A549 treated with CpdA at 1 μM for 4 hours (cell line): ENCODE results near the gene SPP2. TPM values are rescaled to one million over a fixed set of nuclear protein-coding genes. Genes with fewer than 3 reads are reported as not detected.

Experiments
- total RNA-seq: library from RNA; stranded (reverse); fragments of 200-300 nt; extraction: Qiagen RNA extraction; gene quantifications from 5 replicates; pipeline ENCODE4 v1.2.3, GENCODE V29; 2022; ENCODE audit warnings: low read depth

SPP2 gene, protein sequence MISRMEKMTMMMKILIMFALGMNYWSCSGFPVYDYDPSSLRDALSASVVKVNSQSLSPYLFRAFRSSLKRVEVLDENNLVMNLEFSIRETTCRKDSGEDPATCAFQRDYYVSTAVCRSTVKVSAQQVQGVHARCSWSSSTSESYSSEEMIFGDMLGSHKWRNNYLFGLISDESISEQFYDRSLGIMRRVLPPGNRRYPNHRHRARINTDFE
- total RNA-seq = not detected in 5 replicates

DNA sequence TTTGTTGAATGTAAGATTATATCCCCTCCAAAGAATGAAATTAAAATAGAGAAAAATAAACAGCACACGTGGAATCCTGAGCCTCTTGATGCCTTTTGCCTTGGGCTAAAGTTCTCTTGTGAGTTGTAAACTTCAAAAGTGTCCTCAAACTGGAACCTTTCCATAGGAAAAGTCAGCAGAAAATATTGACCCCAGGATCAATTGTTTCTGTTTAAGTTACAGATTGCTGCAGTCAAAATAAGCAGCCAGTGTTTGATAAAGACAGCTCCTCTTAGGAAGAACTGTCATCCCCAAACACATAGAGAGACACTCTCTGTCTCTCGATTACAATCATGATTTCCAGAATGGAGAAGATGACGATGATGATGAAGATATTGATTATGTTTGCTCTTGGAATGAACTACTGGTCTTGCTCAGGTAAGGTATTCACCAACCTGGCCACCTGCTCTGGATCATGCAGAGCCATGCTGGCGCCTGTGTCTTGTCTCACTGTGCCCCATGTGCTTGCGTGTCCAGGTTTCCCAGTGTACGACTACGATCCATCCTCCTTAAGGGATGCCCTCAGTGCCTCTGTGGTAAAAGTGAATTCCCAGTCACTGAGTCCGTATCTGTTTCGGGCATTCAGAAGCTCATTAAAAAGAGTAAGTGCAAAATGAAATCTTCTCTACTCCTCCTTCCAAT, at the start of gene SPP2:
SPP2 (plus strand) TSS at position 248 of the 681 bp plus-strand sequence; CDS start at position 333, 85 bp downstream.

Other genes starting within 250 kb of the SPP2 start
- 76.9 to 99.6 TPM (median 81.6 TPM) in 5 replicates for gene HJURP, start 196.2 kb upstream of the SPP2 start, total RNA-seq
- 0.15 to 0.59 TPM (median 0.20 TPM) in 5 replicates for gene TRPM8, start 133.3 kb upstream of the SPP2 start, total RNA-seq